ENCODE measurements around the gene MPV17L2.
"Not testable (repeated sequence)": the region's sequence is repeated elsewhere in the genome, so short reads cannot be mapped to it uniquely, and the experiment has no call there.

The MPV17L2 gene

GRCh38 chr19:18193388-18194180 is 566 bp downstream of the MPV17L2 start:
- no peak for DNase-seq

- no peak for DNase-seq
These were observed 1.1 kb downstream of the MPV17L2 start for GRCh38 chr19:18194181-18194530.

GRCh38 chr19:18194554-18195238 is 1.7 kb downstream of the MPV17L2 start:
- no peak for DNase-seq

GRCh38 chr19:18196511-18196845 is 3.5 kb downstream of the MPV17L2 start:
- DNase-seq, result no peak

- no peak for DNase-seq
These were observed 4.3 kb downstream of the MPV17L2 start for GRCh38 chr19:18197306-18197705.

- no peak for DNase-seq
These were observed 4.9 kb downstream of the MPV17L2 start for GRCh38 chr19:18197941-18198340.

- no peak for DNase-seq
These were observed 5.4 kb downstream of the MPV17L2 start for GRCh38 chr19:18198374-18198773.

GRCh38 chr19:18202397-18202777 is 9.4 kb downstream of the MPV17L2 start:
- no peak for DNase-seq

- no peak for DNase-seq
These were observed 9.9 kb downstream of the MPV17L2 start for GRCh38 chr19:18202778-18203407.

- DNase-seq, result no peak
These were observed 10.4 kb downstream of the MPV17L2 start for GRCh38 chr19:18203408-18203862.

- peak; percentile 100 for DNase-seq
These were observed 10.9 kb downstream of the MPV17L2 start, which contains the start of gene RAB3A for GRCh38 chr19:18203863-18204393. TSS of gene RAB3A (minus strand) at chr19:18204042. CDS start at chr19:18202740, 1,302 bp downstream.

GRCh38 chr19:18204394-18205199 is 11.6 kb downstream of the MPV17L2 start:
- peak; percentile 80 for DNase-seq

- DNase-seq, result peak; percentile 54
These were observed 12.3 kb downstream of the MPV17L2 start for GRCh38 chr19:18205200-18205892.

GRCh38 chr19:18206018-18206417 is 13.0 kb downstream of the MPV17L2 start:
- DNase-seq, result no peak

- no peak for DNase-seq
These were observed 15.3 kb downstream of the MPV17L2 start for GRCh38 chr19:18208098-18208951.

GRCh38 chr19:18209912-18210311 is 16.9 kb downstream of the MPV17L2 start:
- not testable (repeated sequence) for DNase-seq

GRCh38 chr19:18211683-18212082 is 18.7 kb downstream of the MPV17L2 start:
- DNase-seq, result no peak

- no peak for DNase-seq
These were observed 21.9 kb downstream of the MPV17L2 start for GRCh38 chr19:18214779-18215433.

- DNase-seq, result no peak
These were observed 23.8 kb downstream of the MPV17L2 start for GRCh38 chr19:18216789-18217188.

GRCh38 chr19:18218159-18218558 is 25.1 kb downstream of the MPV17L2 start:
- no peak for DNase-seq

GRCh38 chr19:18218600-18218999 is 25.6 kb downstream of the MPV17L2 start:
- DNase-seq, result no peak
